Epithelial cell of proximal tubule (primary cell): ENCODE measurements around the gene WTAP. TPM values are rescaled to one million over a fixed set of nuclear protein-coding genes. Genes with fewer than 3 reads are reported as not detected.
"Not testable (repeated sequence)": the region's sequence is repeated elsewhere in the genome, so short reads cannot be mapped to it uniquely, and the experiment has no call there.

Experiments used
- DNase-seq: peaks from one replicate; pipeline ENCODE4 v3.0.0-alpha.2; 2011; ENCODE audit warnings: low read depth
- H3K4me3 ChIP-seq: 2 replicates; pipeline ENCODE4 v1.5.1; 2011; ENCODE audit warnings: low read depth, mild to moderate bottlenecking, low read length
- CTCF ChIP-seq: conservative IDR thresholded peaks from 2 replicates; pipeline ENCODE4 v1.5.1; 2012; ENCODE audit warnings: low read depth, mild to moderate bottlenecking, low read length
- total RNA-seq: library from RNA; depleted of rRNA; stranded (reverse); fragments of >200 nt; gene quantifications from 2 replicates; pipeline ENCODE4 v1.2.3, GENCODE V29; 2015

Gene WTAP
- total RNA-seq, 1 donor from 2014 or later: 82.3 TPM

- no peak for DNase-seq
- no peak overlapping the region for H3K4me3 ChIP-seq
- no peak for TF ChIP-seq CTCF
These were observed 11.7 kb upstream of the WTAP start for GRCh38 chr6:159715605-159716004.

DNA sequence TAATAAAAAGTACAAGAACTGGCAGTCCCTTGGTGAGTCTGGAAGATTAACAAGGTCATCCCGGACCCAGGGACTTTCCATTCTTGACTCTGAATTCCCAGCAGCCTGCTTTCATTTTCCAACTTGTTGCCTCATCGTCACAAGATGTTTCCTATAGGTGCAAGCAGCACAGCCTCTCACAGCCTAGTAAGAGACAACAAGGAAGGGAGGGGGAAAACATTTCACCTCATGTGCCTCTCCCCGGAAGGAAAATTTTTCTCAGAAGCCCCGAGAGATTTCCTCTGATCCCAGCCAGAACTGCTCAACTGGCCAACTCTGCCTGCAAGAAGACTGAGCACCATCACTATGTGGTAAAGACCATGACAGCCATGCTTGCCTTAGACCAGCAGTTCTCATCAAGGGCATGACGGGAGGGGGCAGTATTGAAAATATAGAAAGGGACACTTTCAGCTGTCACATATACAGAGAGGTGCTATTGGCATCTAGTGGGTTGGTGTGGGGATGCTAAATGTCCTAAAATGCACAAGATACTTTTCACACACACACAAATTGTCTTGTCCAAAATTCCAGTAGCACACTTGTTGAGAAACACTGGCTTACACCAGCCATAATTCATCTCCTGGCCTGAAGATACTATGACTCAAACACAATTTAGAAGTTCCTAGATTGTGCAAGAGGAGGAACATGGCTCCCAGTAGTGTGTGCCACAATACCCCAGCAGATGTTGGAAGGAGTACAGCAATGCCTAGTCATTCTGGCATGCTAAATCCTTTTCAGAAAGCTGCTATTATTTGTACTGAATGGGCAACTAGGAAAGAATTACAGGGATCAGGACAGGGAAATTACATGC lies 10.8 kb upstream of the WTAP start:
- DNase-seq: peak; percentile 95
- peak overlapping the region; percentile 5 for H3K4me3 ChIP-seq
- no peak for TF ChIP-seq CTCF

DNA sequence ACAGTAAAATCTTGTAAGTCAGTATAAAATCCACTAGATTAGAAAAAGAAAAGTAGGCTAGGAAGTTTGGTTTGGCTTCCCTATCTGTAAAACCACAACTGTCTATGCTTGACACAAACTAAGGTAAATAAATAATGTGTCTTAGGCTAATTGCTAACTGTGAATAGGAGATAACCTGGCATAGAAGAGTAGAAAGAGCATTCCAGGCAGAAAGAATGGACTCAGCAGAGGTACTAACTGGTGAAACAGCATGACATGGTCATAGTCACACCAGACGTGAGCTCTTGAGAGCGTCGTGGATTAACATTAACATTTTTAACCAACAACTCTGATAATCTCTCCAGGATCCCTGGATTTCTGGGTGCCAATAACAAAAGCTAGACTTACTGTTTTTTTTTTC lies 8.7 kb upstream of the WTAP start:
- no peak overlapping the region for H3K4me3 ChIP-seq
- no peak for DNase-seq
- no peak for TF ChIP-seq CTCF

DNA sequence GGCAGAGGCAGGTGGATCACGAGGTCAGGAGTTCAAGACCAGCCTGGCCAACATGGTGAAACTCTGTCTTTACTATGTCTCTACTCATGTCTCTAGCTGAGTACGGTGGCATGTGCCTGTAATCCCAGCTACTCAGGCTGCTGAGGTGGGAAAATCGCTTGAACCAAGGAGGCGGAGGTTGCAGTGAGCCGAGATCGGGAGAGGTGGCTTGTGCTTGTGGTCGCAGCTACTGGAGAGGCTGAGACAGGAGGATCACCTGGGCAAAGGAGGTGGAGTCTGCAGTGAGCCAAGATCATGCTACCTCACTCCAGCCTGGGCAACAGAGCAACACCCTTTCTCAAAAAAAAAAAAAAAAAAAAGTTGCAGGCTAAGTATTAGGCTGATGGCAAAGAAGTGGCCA lies 8.0 kb upstream of the WTAP start:
- H3K4me3 ChIP-seq: no peak overlapping the region
- TF ChIP-seq CTCF: no peak
- no peak for DNase-seq

DNA sequence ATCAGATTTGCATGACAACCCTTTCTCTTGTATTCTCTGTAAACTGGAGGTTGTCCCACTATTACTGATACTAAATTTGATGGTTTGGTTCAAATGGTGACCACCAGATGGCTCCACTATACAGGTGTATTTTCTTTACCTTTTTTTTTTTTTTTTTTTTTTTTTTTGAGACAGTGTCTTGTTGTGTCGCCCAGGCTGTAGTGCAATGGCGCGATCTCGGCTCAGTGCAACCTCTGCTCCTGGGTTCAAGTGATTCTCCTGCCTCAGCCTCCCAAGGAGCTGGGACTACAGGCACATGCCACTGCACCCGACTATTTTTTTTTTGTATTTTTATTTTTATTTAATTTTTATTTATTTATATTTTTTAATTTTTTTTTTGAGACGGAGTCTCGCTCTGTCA lies 6.6 kb upstream of the WTAP start:
- DNase-seq: no peak
- TF ChIP-seq CTCF: peak; percentile 51
- no peak overlapping the region for H3K4me3 ChIP-seq

- DNase-seq, H3K4me3 ChIP-seq: not testable (repeated sequence)
These were observed 5.3 kb upstream of the WTAP start for GRCh38 chr6:159721981-159722380.

DNA sequence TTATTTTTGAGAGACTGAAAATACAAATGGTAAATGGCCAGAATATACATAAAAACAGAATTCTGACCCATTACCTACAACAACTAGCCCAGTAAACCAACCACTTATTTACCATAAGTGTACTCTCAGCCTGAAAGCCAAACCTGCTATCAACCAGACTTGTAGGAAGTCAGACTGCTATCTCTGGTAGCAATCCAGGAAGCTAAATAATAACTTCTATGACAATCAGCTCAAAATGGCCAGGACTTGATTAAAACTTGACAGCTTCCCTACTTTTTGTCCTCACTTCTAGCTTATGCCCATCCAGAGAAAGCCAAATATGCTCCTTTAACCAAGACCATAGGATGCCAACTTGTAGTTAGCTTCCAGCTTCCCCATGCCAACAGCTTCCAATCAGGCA lies 4.7 kb upstream of the WTAP start:
- no peak for TF ChIP-seq CTCF
- H3K4me3 ChIP-seq: no peak overlapping the region
- no peak for DNase-seq
